Astrocyte of the cerebellum (primary cell): Measurements from ENCODE around the gene GLI3.

Experiments
- DNase-seq: peaks from one replicate; pipeline ENCODE4 v3.0.0-alpha.2; 2011; ENCODE audit warnings: low read depth
- H3K4me3 ChIP-seq: 2 replicates; pipeline ENCODE4 v1.5.1; 2011; ENCODE audit warnings: mild to moderate bottlenecking, low read depth, low read length, moderate library complexity
- in situ Hi-C: cut with HindIII; loops from 2 replicates; pipeline ENCODE4 v1.10.0; 2017; ENCODE audit warnings: low sequenced_read_pairs
- TF ChIP-seq, protein P1 (sequence below): IDR thresholded peaks from 2 replicates; pipeline ENCODE4 v1.5.1; 2012; ENCODE audit warnings: low read length, low read depth, moderate library complexity, mild to moderate bottlenecking; ENCODE audit errors: missing control alignments

Gene GLI3

DNA sequence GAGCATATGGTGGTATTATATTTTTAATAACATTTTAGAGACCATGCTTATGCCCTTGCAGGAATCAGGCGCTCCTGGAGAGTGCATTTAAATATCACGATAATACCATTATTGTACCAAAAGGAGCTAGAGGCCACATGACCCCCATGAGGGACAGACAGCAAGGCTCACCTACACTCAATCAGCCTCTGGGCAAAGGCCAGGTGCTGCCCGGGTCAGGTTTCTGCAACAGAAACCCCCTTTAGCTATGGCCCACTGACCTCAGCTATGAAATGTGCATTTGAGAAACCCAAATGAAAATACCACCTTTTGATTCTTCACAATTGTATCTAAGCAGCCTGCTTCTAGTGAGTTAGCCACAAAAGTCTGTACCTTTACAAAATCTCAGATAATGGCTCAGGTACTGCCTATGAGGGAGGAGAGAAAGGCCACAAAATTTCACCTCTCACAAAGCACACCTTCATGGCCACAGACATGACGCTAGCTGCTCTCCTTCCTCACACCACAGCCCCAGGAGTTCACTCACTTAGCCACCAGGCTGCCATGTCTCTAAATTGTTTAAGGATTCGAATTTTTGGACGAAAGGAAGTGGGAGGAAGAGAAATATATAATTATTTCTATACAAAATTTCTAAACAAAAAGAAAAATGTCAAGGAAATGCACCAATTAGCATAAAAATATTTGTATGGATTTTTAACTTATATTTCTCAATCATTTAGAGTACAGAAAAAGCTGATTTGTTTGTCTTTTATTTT is 79.9 kb downstream of the GLI3 start:
- in situ Hi-C loops = no loop called here
- no peak for DNase-seq
- no peak overlapping the region for H3K4me3 ChIP-seq
- TF ChIP-seq, protein P1, sequence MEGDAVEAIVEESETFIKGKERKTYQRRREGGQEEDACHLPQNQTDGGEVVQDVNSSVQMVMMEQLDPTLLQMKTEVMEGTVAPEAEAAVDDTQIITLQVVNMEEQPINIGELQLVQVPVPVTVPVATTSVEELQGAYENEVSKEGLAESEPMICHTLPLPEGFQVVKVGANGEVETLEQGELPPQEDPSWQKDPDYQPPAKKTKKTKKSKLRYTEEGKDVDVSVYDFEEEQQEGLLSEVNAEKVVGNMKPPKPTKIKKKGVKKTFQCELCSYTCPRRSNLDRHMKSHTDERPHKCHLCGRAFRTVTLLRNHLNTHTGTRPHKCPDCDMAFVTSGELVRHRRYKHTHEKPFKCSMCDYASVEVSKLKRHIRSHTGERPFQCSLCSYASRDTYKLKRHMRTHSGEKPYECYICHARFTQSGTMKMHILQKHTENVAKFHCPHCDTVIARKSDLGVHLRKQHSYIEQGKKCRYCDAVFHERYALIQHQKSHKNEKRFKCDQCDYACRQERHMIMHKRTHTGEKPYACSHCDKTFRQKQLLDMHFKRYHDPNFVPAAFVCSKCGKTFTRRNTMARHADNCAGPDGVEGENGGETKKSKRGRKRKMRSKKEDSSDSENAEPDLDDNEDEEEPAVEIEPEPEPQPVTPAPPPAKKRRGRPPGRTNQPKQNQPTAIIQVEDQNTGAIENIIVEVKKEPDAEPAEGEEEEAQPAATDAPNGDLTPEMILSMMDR = no peak

DNA sequence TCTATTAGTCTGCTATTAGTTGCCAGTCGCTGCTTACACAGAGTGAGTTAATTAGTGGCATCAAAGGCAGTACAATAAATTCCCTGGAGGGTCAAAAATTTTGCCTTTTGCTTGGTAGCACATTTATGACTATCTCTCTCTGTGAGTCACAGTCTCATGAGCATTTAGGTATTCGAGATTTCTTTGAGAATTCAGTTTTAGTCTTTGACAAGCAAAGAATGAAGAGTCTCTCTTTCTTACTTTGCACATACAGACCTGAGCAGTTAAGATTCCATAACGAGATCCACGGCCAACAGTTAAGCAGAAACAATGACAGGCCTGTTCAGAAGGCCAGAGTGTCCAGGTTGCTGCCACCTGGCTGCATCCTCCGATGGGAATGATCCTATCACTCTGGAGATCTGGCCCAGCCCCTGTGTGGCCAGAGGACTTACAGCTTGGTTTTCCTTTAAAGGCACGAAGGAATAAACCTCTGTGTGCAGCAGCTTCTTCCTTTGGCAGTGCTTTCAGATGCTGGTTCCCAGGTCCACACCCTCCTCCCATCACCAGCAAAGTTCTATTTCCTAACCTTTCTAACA is 80.6 kb downstream of the GLI3 start:
- DNase-seq = no peak
- in situ Hi-C loops = no loop called here
- no peak overlapping the region for H3K4me3 ChIP-seq
- TF ChIP-seq, protein P1 = no peak

DNA sequence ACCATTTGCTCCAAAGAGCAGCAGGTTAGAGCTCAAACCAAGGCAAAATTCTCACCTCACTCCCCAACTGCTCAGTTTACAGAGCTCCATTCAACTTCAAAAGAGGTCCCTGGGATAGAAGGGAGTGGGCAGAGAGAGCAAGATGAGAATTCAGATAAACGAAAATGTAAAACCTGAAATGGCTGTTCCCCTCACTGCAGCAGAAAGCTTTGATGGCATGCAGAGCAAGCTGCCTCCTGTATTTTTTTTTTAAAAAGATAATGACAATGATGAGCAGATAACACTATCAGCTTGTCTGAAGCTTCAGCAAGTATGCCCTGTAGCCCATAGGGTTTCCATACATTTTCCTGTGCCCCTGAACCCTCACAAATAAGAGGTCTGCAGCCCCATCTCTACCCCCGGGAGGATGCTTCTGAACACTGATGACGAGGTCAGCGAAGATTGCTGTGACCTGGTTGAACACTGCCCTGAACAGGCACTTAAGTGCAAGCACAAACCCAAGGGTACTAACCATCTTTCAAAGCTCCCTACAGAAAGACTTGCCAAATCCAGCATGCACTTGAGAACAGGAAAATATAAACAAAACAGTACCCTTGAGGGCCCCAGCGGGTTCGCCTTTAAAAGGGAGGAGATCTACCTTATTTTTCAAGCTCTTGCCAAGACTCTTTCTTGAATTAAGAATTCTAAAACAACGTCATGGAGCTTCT is 81.3 kb downstream of the GLI3 start:
- H3K4me3 ChIP-seq = no peak overlapping the region
- TF ChIP-seq, protein P1 = no peak
- in situ Hi-C loops = no loop called here
- DNase-seq = no peak

DNA sequence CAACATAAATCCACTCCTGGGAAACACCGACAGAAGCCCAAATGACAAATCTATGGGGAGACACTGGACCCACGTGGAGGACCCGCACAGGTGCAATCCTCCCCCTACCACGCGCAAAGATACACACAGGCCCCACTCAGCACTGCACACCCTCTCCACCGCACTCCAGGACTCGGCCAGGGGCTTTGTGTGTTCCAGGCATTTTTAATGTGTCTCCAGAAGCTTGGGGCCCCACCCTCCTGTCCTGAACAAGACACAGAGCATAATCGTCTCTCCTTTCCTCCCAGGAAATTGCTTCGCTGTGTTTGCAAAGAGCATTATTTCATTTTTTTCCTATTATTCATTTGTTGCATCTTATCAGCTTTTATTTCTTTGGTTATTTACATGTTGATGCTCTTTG is 82.8 kb downstream of the GLI3 start:
- in situ Hi-C loops = no loop called here
- TF ChIP-seq, protein P1 = no peak
- H3K4me3 ChIP-seq = no peak overlapping the region
- no peak for DNase-seq

DNA sequence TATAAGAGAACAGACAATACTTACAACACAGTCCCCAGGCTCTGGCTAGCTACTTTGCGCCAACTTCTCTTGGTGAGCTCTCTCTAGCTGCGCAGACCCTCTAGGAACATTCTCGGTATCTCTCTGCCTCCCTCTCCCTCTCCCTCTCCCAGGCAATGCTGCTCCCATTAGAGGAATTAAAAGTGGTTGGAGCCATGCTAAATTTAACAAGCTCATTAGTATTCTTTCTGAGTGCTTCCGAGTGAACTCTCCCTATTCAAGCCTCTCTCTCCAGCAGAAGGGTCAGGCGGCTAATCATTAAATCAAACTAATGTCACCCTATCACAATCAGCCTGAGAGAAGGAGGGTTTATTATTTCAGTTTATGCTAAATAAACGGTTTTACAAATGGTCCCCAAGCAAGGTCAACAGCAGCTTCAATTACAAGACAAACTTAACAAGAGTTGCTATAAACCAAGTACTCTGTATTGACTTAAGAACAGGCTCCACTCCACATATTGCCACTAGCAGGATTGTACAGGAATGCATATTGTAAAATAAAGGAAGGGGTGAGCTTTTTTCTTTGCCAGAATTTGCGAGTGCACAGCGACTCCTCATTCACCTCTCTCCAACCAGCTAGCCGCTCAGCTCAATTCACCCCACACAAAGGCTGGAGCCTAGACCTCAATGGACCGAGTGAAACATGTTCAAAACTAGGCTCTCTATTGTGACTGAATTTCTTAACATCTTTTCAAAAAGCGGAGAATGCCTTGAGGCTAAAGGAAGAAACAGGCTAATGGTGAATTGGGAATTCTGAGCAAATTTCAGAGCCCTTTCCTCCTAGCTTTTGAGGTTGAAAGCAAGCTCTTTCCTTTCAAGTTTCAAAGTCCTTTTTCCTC is 84.4 kb downstream of the GLI3 start:
- no peak overlapping the region for H3K4me3 ChIP-seq
- TF ChIP-seq, protein P1 = no peak
- in situ Hi-C loops = no loop called here
- no peak for DNase-seq

DNA sequence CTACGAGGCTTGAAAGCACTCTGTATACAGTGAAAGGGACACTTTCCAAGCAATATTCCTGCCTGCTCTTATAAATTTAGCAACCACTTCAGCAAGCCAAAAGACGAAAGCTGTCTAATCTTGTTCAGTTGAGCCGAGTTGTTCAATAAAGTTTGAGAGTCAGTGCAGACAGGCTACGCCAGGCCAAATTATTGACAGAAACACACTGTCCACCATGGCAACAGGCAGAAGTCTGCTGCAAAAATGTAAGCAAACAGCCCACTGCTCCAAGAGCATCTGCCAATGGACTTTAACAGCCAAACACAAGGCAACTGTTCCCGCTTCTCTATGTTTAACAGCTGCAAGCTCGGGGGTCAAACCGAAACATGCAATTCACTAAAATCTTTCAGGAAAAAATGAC is 85.7 kb downstream of the GLI3 start:
- TF ChIP-seq, protein P1 = no peak
- DNase-seq = no peak
- in situ Hi-C loops = no loop called here
- no peak overlapping the region for H3K4me3 ChIP-seq
